ENCODE data around the gene RNF222.
"Not testable (repeated sequence)": the region's sequence is repeated elsewhere in the genome, so short reads cannot be mapped to it uniquely, and the experiment has no call there.

DNA sequence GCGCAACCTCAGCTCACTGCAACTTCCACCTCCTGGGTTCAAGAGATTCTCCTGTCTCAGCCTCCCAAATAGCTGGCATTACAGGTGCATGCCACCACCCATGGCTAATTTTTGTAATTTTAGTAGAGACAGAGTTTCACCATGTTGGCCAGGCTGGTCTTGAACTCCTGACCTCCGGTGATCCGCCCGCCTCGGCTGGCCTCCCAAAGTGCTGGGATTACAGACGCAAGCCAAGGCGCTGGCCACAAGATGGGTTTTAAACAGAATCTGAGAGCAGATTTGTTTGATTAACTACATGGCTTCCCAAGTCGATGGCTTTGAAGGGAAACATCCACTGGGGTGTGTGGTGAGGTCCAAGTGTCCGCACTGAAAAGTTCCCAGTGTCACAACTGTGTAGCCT is 3.1 kb downstream of the RNF222 start:
- TF ChIP-seq MAX (IDR thresholded peaks at IDR 0.05; ENCODE audit: low read depth, low read length); CTCF (IDR thresholded peaks at IDR 0.05; ENCODE audit: low read depth, low read length); MYC (IDR thresholded peaks at IDR 0.05; ENCODE audit: low read depth, low read length); POLR2A (IDR thresholded peaks at IDR 0.05; ENCODE audit: extremely low read depth, insufficient read length): not testable (repeated sequence)

Data from NB4 (cell line).